ENCODE data around the gene ZMYND8. TPM values are rescaled to one million over a fixed set of nuclear protein-coding genes. Genes with fewer than 3 reads are reported as not detected.

ZMYND8 gene
- total RNA-seq, 1 donor from 2014 or later, result 13.8 TPM

DNA sequence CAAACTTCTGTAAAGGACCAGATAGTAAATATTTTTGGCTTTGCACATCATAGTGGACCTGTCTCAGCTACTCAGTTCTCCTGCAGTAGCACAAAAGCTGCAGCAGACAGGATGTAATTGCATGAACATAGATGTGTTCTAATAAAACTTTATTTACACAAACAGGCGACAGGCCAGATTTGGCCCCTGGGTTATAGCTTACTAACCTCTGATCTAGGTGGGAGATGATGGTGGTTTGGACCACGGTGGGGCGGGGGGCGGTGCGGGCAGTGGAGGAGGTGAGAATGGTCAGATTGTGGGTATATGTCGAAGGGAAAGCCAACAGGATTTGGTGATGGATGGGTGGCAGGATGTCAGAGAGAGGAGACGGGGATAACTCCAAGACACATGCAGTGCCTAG is 196.3 kb downstream of the ZMYND8 start:
- ATAC-seq (no peak), DNase-seq (ENCODE audit: low spot score) (no peak)

Other genes with a start within 250 kb of the ZMYND8 start
- gene NCOA3, start 145.2 kb upstream of the ZMYND8 start, total RNA-seq, result 11.2 TPM

All from left lobe of liver (tissue), 2 donors.